Natural killer cell (primary cell): ENCODE results near the gene IQCM. TPM values are rescaled to one million over a fixed set of nuclear protein-coding genes. Genes with fewer than 3 reads are reported as not detected.

Experiments used
- ATAC-seq, 3 donors: fragments of 150-1000 bp in 2 of 3; fragments of 200-7000 bp in 1 of 3; cut with Tn5 transposase; 1 replicate in 1 of 3; 2 replicates in 2 of 3; pipeline ENCODE4 v1.10.0; 2021; ENCODE audit warnings: mild to moderate bottlenecking in 2 of 3, moderate library complexity in 2 of 3
- DNase-seq, 2 donors: peaks; one replicate each; pipeline versions ENCODE4 v3.0.0 to v3.0.0-alpha.2; 2013 to 2021; ENCODE audit warnings: mixed read lengths in 1 of 2
- H3K27ac ChIP-seq: one replicate; pipeline ENCODE4 v1.5.1; 2013; ENCODE audit warnings: mild to moderate bottlenecking, low read length
- H3K27me3 ChIP-seq: one replicate; pipeline ENCODE4 v1.6.1; 2013; ENCODE audit warnings: low read length; ENCODE audit not compliant: control insufficient read depth, insufficient read depth
- H3K36me3 ChIP-seq: one replicate; pipeline ENCODE4 v1.6.1; 2013; ENCODE audit warnings: low read length; ENCODE audit not compliant: control insufficient read depth, insufficient read depth
- H3K4me1 ChIP-seq: one replicate; pipeline ENCODE4 v1.6.1; 2013; ENCODE audit warnings: low read length; ENCODE audit not compliant: control insufficient read depth, insufficient read depth
- H3K4me3 ChIP-seq: one replicate; pipeline ENCODE4 v1.5.1; 2013; ENCODE audit warnings: low read length
- H3K9me3 ChIP-seq: one replicate; pipeline ENCODE4 v1.6.1; 2013; ENCODE audit warnings: low read length; ENCODE audit not compliant: control insufficient read depth, insufficient read depth
- H3K27ac Mint-ChIP-seq, 2 donors: one replicate each; pipeline ENCODE4 v1.8.0; 2022; ENCODE audit warnings: mild to moderate bottlenecking in 2 of 2, mixed read lengths in 2 of 2, moderate library complexity in 1 of 2
- H3K27me3 Mint-ChIP-seq, 2 donors: one replicate each; pipeline ENCODE4 v1.8.0; 2022; ENCODE audit warnings: low read depth in 2 of 2, mixed read lengths in 2 of 2
- H3K36me3 Mint-ChIP-seq: one replicate; pipeline ENCODE4 v1.8.0; 2022; ENCODE audit warnings: mixed read lengths
- H3K4me1 Mint-ChIP-seq, 2 donors: one replicate each; pipeline ENCODE4 v1.8.0; 2022; ENCODE audit warnings: mixed read lengths in 2 of 2
- H3K4me3 Mint-ChIP-seq: one replicate; pipeline ENCODE4 v1.8.0; 2022; ENCODE audit warnings: mild to moderate bottlenecking, moderate library complexity, mixed read lengths
- H3K9me3 Mint-ChIP-seq, 2 donors: one replicate each; pipeline ENCODE4 v1.8.0; 2022; ENCODE audit warnings: mixed read lengths in 2 of 2
- CTCF ChIP-seq: fragments of 200-600 bp; IDR thresholded peaks from one replicate; pipeline ENCODE4 v1.8.0; 2022; ENCODE audit warnings: antibody characterized with exemption
- WGBS: methylation state at CpG from one replicate; pipeline ENCODE4 v1.1.7; 2013; ENCODE audit warnings: missing lambda C conversion rate; ENCODE audit not compliant: insufficient coverage; 5-methylcytosine and 5-hydroxymethylcytosine counted together
- intact Hi-C: fragments of 100-400 bp; cut with micrococcal nuclease; formaldehyde crosslinking; loops from one replicate; pipeline ENCODE4 v1.14.2; 2022
- total RNA-seq, 4 donors: library from RNA; stranded (reverse); fragments of 120-200 nt in 1 of 4; gene quantifications; one replicate each; pipeline versions ENCODE4 v1.2.3 to v1.2.4, GENCODE V29; 2013 to 2022

The IQCM gene
- total RNA-seq, 3 donors from 2014 or later (not counting 1 experiment from before 2014, with no cell fraction given), result not detected

GRCh38 chr4:149322203-149322602, 493.4 kb downstream of the IQCM start:
- no peak overlapping the region for H3K4me3 Mint-ChIP-seq
- DNase-seq (no peak), ATAC-seq (no peak)
- no peaks in the 10 kb centered on the region for H3K4me1 Mint-ChIP-seq
- Histone ChIP-seq H3K4me1 (no peaks in the 10 kb centered on the region), H3K4me3 (no peak overlapping the region), H3K9me3 (no peaks in the 10 kb centered on the region), H3K36me3 (no peaks in the 10 kb centered on the region), H3K27ac (no peak overlapping the region), H3K27me3 (no peaks in the 10 kb centered on the region)
- no peak for TF ChIP-seq CTCF
- WGBS, result no CpG with 5 or more reads among the region's 1 CpG
- no peaks in the 10 kb centered on the region for H3K27me3 Mint-ChIP-seq
- intact Hi-C loops, result no loop called here
- H3K9me3 Mint-ChIP-seq, result peaks cover 18% of the 10 kb centered on the region in 2 donors
- H3K27ac Mint-ChIP-seq, result no peak overlapping the region
- no peaks in the 10 kb centered on the region for H3K36me3 Mint-ChIP-seq

- Mint-ChIP-seq H3K4me3 (no peak overlapping the region), H3K27ac (no peak overlapping the region), H3K27me3 (no peaks in the 10 kb centered on the region), H3K36me3 (no peaks in the 10 kb centered on the region), H3K9me3 (peaks cover 18% of the 10 kb centered on the region in 2 donors), H3K4me1 (no peaks in the 10 kb centered on the region)
- intact Hi-C loops, result no loop called here
- ATAC-seq (no peak), DNase-seq (no peak)
- Histone ChIP-seq H3K36me3 (no peaks in the 10 kb centered on the region), H3K27me3 (no peaks in the 10 kb centered on the region), H3K27ac (no peak overlapping the region), H3K4me1 (no peaks in the 10 kb centered on the region), H3K9me3 (no peaks in the 10 kb centered on the region), H3K4me3 (no peak overlapping the region)
- no peak for TF ChIP-seq CTCF
- no CpG with 5 or more reads among the region's 1 CpG for WGBS
Measured at GRCh38 chr4:149321438-149321837, 494.2 kb downstream of the IQCM start.

GRCh38 chr4:149311076-149311475, 504.6 kb downstream of the IQCM start:
- peaks cover 19 to 23% of the 10 kb centered on the region in 2 donors for H3K9me3 Mint-ChIP-seq
- Histone ChIP-seq H3K9me3 (peaks cover 2% of the 10 kb centered on the region), H3K36me3 (no peaks in the 10 kb centered on the region), H3K4me3 (no peak overlapping the region), H3K4me1 (no peaks in the 10 kb centered on the region), H3K27me3 (no peaks in the 10 kb centered on the region), H3K27ac (no peak overlapping the region)
- intact Hi-C loops, result no loop called here
- ATAC-seq (no peak), DNase-seq (no peak)
- no peak for TF ChIP-seq CTCF
- no peak overlapping the region for H3K4me3 Mint-ChIP-seq
- no peaks in the 10 kb centered on the region for H3K4me1 Mint-ChIP-seq
- no peak overlapping the region for H3K27ac Mint-ChIP-seq
- H3K27me3 Mint-ChIP-seq, result no peaks in the 10 kb centered on the region
- WGBS, result 66% methylated on average over 4 of the region's 4 CpGs
- no peaks in the 10 kb centered on the region for H3K36me3 Mint-ChIP-seq

GRCh38 chr4:149306537-149306936, 509.1 kb downstream of the IQCM start:
- TF ChIP-seq CTCF, result no peak
- H3K9me3 Mint-ChIP-seq, result peaks cover 14 to 25% of the 10 kb centered on the region in 2 donors
- Histone ChIP-seq H3K27ac (no peak overlapping the region), H3K4me3 (no peak overlapping the region), H3K27me3 (no peaks in the 10 kb centered on the region), H3K4me1 (no peaks in the 10 kb centered on the region), H3K36me3 (no peaks in the 10 kb centered on the region), H3K9me3 (no peaks in the 10 kb centered on the region)
- no peaks in the 10 kb centered on the region for H3K4me1 Mint-ChIP-seq
- no peaks in the 10 kb centered on the region for H3K36me3 Mint-ChIP-seq
- H3K27ac Mint-ChIP-seq, result no peak overlapping the region
- ATAC-seq (no peak), DNase-seq (no peak)
- intact Hi-C loops, result no loop called here
- no peaks in the 10 kb centered on the region for H3K27me3 Mint-ChIP-seq
- H3K4me3 Mint-ChIP-seq, result no peak overlapping the region
